Loucy (cell line): Measurements from ENCODE around the gene ACSF3.

Source experiments
- H2AFZ ChIP-seq: fragments of 200-600 bp; sonication (generic); 2 replicates; pipeline ENCODE4 v1.6.0; 2016; ENCODE audit warnings: antibody characterized with exemption, mild to moderate bottlenecking, low read length, moderate library complexity
- H3F3A ChIP-seq: fragments of 200-600 bp; 2 replicates; pipeline ENCODE4 v1.6.0; 2016; ENCODE audit warnings: antibody characterized with exemption, low read depth, mild to moderate bottlenecking
- H3K27me3 ChIP-seq: fragments of 200-600 bp; sonication (generic); 2 replicates; pipeline ENCODE4 v1.6.1; 2014; ENCODE audit warnings: low read length, mild to moderate bottlenecking; ENCODE audit not compliant: insufficient read depth, poor library complexity, severe bottlenecking
- H3K36me3 ChIP-seq: fragments of 200-600 bp; sonication (generic); 2 replicates; pipeline ENCODE4 v1.6.1; 2016; ENCODE audit warnings: low read length; ENCODE audit not compliant: insufficient read depth
- H3K4me1 ChIP-seq: fragments of 200-600 bp; sonication (generic); 2 replicates; pipeline ENCODE4 v1.5.1; 2014; ENCODE audit warnings: low read length, mild to moderate bottlenecking; ENCODE audit not compliant: insufficient read depth, poor library complexity, severe bottlenecking
- H3K4me2 ChIP-seq: fragments of 200-600 bp; sonication (generic); 2 replicates; pipeline ENCODE4 v1.6.0; 2014; ENCODE audit warnings: antibody characterized with exemption, low read length, low read depth, mild to moderate bottlenecking; ENCODE audit not compliant: poor library complexity, severe bottlenecking
- H3K4me3 ChIP-seq: fragments of 200-600 bp; sonication (generic); 2 replicates; pipeline ENCODE4 v1.5.1; 2014; ENCODE audit warnings: low read length, mild to moderate bottlenecking, mixed read lengths; ENCODE audit not compliant: poor library complexity, severe bottlenecking
- H3K79me2 ChIP-seq: fragments of 200-600 bp; sonication (generic); 2 replicates; pipeline ENCODE4 v1.6.1; 2014; ENCODE audit warnings: low read length; ENCODE audit not compliant: insufficient read depth
- H3K9ac ChIP-seq: fragments of 200-600 bp; sonication (generic); 2 replicates; pipeline ENCODE4 v1.6.0; 2014; ENCODE audit warnings: mild to moderate bottlenecking, low read depth, low read length, moderate library complexity; ENCODE audit not compliant: poor library complexity, severe bottlenecking
- H3K9me2 ChIP-seq: fragments of 200-600 bp; sonication (generic); replicated peaks from 2 replicates; pipeline ENCODE4 v1.6.1; 2016; ENCODE audit warnings: low read depth, low read length, mixed read lengths
- H3K9me3 ChIP-seq: fragments of 200-600 bp; sonication (generic); 2 replicates; pipeline ENCODE4 v1.6.1; 2014; ENCODE audit warnings: mild to moderate bottlenecking, antibody characterized with exemption, low read length, low read depth; ENCODE audit not compliant: insufficient read depth
- H4K20me1 ChIP-seq: fragments of 200-600 bp; sonication (generic); 2 replicates; pipeline ENCODE4 v1.6.0; 2014; ENCODE audit warnings: antibody characterized with exemption, low read length, mild to moderate bottlenecking; ENCODE audit not compliant: insufficient read depth, poor library complexity, severe bottlenecking
- EZH2phosphoT487 ChIP-seq: fragments of 200-600 bp; IDR thresholded peaks from 2 replicates; pipeline ENCODE4 v1.6.1; 2018; ENCODE audit warnings: antibody characterized with exemption, mild to moderate bottlenecking, moderate library complexity, borderline replicate concordance
- TF ChIP-seq, protein P1 (sequence below): fragments of 200-600 bp; sonication (generic); conservative IDR thresholded peaks from 2 replicates; pipeline ENCODE4 v1.5.1; 2014; ENCODE audit warnings: mild to moderate bottlenecking, antibody characterized with exemption, low read length

Gene ACSF3

DNA sequence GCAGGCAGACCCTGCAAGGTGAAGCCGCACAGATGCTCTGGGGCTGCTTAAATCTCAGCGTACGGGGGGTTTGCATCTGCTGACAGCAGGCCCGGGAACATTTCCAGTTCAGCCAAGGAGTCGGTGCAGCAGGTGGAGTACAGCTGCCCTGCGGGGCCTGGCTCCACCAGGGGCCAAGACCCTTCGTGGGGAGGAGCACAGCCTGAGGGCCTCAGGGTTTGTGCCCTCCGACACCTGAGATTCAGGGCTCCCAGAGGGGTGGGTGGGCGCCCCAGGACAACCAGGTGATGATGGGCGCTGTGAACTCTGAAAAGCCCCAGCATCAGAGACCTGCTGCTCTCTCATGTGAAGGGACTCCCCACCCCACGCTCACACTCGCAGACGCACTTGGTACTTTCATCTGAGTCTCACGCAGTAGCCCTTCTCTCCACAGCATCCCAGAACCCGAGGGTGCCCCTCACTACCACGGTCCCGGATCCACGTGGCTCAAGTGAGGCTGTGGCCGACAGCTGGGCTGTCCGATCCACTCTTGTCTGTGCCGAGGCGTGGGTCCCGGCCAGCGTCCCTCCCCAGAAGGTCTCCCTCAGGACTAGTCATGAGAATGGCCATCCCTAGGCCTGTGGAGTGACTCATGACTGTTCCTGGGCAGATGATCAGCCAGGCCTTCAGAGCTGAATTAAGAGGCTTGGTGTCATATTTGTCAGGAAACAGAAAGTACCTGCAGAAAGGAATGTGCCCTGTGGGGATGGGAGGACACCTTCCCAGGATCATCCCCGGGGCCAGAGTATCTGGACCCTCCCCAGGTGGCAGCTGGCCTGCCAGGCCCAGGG is 29.6 kb downstream of the ACSF3 start:
- no peaks in the 10 kb centered on the region for H3K4me1 ChIP-seq
- H3K4me2 ChIP-seq: no peak overlapping the region
- H2AFZ ChIP-seq: no peak overlapping the region
- no peaks in the 10 kb centered on the region for H3K9me3 ChIP-seq
- H3K4me3 ChIP-seq: no peak overlapping the region
- no peaks in the 10 kb centered on the region for H4K20me1 ChIP-seq
- no peaks in the 10 kb centered on the region for H3F3A ChIP-seq
- H3K9me2 ChIP-seq: no peaks in the 10 kb centered on the region
- TF ChIP-seq, protein P1, sequence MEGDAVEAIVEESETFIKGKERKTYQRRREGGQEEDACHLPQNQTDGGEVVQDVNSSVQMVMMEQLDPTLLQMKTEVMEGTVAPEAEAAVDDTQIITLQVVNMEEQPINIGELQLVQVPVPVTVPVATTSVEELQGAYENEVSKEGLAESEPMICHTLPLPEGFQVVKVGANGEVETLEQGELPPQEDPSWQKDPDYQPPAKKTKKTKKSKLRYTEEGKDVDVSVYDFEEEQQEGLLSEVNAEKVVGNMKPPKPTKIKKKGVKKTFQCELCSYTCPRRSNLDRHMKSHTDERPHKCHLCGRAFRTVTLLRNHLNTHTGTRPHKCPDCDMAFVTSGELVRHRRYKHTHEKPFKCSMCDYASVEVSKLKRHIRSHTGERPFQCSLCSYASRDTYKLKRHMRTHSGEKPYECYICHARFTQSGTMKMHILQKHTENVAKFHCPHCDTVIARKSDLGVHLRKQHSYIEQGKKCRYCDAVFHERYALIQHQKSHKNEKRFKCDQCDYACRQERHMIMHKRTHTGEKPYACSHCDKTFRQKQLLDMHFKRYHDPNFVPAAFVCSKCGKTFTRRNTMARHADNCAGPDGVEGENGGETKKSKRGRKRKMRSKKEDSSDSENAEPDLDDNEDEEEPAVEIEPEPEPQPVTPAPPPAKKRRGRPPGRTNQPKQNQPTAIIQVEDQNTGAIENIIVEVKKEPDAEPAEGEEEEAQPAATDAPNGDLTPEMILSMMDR: no peak
- TF ChIP-seq EZH2phosphoT487: no peak
- H3K36me3 ChIP-seq: no peaks in the 10 kb centered on the region; the same call in 1 of the 2 replicates
- H3K27me3 ChIP-seq: no peaks in the 10 kb centered on the region
- no peak overlapping the region for H3K9ac ChIP-seq
- no peaks in the 10 kb centered on the region for H3K79me2 ChIP-seq

DNA sequence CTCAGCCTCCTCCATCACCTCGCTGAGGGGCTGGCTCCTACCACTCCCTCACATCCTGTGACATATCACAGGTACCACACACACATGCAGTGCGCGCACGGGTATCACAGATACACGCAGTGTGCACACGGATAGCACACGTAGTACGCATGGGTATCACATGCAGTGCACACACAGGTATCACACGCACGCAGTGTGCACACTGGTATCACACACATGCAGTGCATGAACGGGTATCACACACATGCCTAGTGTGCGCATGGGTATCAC is 30.1 kb downstream of the ACSF3 start:
- Histone ChIP-seq H3K9me3 (no peaks in the 10 kb centered on the region), H4K20me1 (no peaks in the 10 kb centered on the region), H3K9ac (no peak overlapping the region), H3K36me3 (no peaks in the 10 kb centered on the region; the same call in 1 of the 2 replicates), H3K4me2 (no peak overlapping the region), H3K9me2 (no peaks in the 10 kb centered on the region), H2AFZ (no peak overlapping the region), H3K4me3 (no peak overlapping the region), H3K79me2 (no peaks in the 10 kb centered on the region), H3F3A (no peaks in the 10 kb centered on the region), H3K27me3 (no peaks in the 10 kb centered on the region), H3K4me1 (no peaks in the 10 kb centered on the region)
- no peak for TF ChIP-seq EZH2phosphoT487

DNA sequence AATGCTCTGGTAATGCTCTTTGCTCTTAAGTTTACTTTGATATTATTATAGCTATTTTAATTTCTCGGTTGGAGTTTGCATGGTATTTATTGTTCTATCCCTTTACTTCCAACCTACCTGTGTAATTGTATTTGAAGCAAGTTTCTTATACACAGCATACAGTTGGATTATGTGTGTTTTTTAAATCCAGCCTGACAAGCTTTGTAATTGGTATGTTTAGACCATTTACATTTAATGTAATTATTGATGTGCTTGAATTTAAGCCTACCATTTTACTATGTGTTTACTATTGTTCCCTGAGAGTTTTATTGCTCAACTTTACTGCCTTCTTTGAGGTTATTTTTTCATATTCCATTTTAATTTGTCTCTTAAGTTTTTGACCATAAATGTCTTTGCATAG is 35.7 kb downstream of the ACSF3 start:
- H3K4me3 ChIP-seq: no peak overlapping the region
- no peaks in the 10 kb centered on the region for H3K27me3 ChIP-seq
- no peaks in the 10 kb centered on the region for H3K9me2 ChIP-seq
- H3K4me1 ChIP-seq: no peaks in the 10 kb centered on the region
- no peaks in the 10 kb centered on the region; the same call in 1 of the 2 replicates for H3K36me3 ChIP-seq
- TF ChIP-seq, protein P1: no peak
- no peak for TF ChIP-seq EZH2phosphoT487
- no peaks in the 10 kb centered on the region for H4K20me1 ChIP-seq
- no peaks in the 10 kb centered on the region for H3K79me2 ChIP-seq
- H3F3A ChIP-seq: no peaks in the 10 kb centered on the region
- H3K9me3 ChIP-seq: no peaks in the 10 kb centered on the region
- H3K9ac ChIP-seq: no peak overlapping the region
- no peak overlapping the region for H3K4me2 ChIP-seq
- H2AFZ ChIP-seq: no peak overlapping the region

DNA sequence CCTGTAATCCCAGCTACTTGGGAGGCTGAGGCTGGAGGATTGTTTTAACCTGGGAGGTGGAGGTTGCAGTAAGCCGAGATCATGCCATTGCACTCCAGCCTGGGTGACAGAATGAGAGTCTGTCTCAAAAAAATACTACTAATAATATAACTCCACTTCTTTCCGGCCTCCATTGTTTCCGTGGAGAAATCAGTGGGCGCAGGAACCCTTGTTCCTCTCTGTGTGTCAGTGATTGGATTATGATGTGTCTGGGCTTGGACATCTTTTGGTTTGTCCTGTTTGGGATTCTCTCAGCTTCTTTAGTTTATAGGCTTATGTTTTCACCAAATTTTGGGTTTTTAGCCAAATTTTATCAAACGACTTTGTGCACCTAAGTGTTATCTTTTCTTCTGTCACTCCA is 36.8 kb downstream of the ACSF3 start:
- Histone ChIP-seq H2AFZ (no peak overlapping the region), H3K36me3 (no peaks in the 10 kb centered on the region; the same call in 1 of the 2 replicates), H3K27me3 (no peaks in the 10 kb centered on the region), H3K9me2 (no peaks in the 10 kb centered on the region), H3K9ac (no peak overlapping the region), H3K4me2 (no peak overlapping the region), H3F3A (no peaks in the 10 kb centered on the region), H3K4me1 (no peaks in the 10 kb centered on the region), H4K20me1 (no peaks in the 10 kb centered on the region), H3K79me2 (no peaks in the 10 kb centered on the region), H3K4me3 (no peak overlapping the region), H3K9me3 (no peaks in the 10 kb centered on the region)
- TF ChIP-seq EZH2phosphoT487: no peak
- TF ChIP-seq, protein P1: no peak
